ENCODE data around the gene CDC27. TPM values are rescaled to one million over a fixed set of nuclear protein-coding genes. Genes with fewer than 3 reads are reported as not detected.
"Not testable (repeated sequence)": the region's sequence is repeated elsewhere in the genome, so short reads cannot be mapped to it uniquely, and the experiment has no call there.

The CDC27 gene
- total and polyA plus RNA-seq, 7 donors: 25.5 to 89.2 (median 74.6) TPM

DNA sequence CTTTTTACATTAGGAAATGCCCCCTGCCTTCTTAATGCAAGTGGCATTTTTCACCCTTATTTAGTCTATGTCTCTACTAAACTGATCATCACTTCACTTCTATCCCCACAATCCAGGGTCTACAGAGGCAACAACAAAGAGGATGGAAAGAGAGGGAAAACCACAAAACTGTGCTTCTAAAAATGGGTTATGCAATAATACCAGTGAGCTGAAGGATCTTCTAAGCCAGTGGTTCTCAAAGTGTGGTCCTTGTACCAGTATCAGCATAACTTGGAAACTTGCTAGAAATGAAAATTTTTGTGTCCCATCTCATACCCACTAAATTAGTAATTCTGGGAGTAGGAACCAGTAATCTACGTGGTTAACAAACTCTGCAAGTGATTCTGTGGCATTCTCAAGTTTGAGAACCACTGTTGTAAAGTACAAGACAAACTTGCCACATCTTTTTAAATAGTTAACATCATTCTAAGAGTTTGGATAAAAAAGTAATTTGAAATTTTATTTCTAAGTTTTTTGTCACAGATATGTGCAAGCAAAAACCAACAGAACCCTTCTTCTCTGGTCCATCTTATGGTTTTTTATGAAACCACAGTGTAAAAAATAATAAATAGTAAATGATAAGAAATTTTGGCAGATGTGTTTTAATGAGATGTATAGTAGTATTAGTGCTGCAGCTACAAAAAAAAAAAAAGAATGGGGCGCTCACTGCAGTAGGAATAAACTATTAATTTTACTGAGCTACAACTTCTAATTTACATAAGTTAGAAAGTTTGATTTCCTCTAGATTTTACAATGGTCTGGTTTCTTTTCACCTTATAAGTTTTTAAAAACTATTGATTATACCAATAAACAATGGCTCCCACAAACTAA lies 16.2 kb downstream of the CDC27 start:
- no peak overlapping the region for H3K27ac ChIP-seq
- TF ChIP-seq, protein P1, sequence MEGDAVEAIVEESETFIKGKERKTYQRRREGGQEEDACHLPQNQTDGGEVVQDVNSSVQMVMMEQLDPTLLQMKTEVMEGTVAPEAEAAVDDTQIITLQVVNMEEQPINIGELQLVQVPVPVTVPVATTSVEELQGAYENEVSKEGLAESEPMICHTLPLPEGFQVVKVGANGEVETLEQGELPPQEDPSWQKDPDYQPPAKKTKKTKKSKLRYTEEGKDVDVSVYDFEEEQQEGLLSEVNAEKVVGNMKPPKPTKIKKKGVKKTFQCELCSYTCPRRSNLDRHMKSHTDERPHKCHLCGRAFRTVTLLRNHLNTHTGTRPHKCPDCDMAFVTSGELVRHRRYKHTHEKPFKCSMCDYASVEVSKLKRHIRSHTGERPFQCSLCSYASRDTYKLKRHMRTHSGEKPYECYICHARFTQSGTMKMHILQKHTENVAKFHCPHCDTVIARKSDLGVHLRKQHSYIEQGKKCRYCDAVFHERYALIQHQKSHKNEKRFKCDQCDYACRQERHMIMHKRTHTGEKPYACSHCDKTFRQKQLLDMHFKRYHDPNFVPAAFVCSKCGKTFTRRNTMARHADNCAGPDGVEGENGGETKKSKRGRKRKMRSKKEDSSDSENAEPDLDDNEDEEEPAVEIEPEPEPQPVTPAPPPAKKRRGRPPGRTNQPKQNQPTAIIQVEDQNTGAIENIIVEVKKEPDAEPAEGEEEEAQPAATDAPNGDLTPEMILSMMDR (IDR thresholded peaks at IDR 0.05): no peak
- H3K4me3 ChIP-seq: no peak overlapping the region
- H3K9me3 ChIP-seq: no peaks in the 10 kb centered on the region
- peaks cover 2 to 60% of the 10 kb centered on the region in 2 donors for H3K36me3 ChIP-seq (ENCODE audit: insufficient read depth in 1 of 2, low read depth in 1 of 2)
- H3K27me3 ChIP-seq (ENCODE audit: insufficient read depth in 3 of 3, low read length in 2 of 3): no peaks in the 10 kb centered on the region
- no peaks in the 10 kb centered on the region for H3K4me1 ChIP-seq
- no peak for ATAC-seq
- DNase-seq: no peak
- intact Hi-C loops (cut with DNase I): no loop called here
- 86 to 94% (median 94%) methylated on average over 2 of the region's 2 CpGs for whole genome bisulfite sequencing, 3 donors

DNA sequence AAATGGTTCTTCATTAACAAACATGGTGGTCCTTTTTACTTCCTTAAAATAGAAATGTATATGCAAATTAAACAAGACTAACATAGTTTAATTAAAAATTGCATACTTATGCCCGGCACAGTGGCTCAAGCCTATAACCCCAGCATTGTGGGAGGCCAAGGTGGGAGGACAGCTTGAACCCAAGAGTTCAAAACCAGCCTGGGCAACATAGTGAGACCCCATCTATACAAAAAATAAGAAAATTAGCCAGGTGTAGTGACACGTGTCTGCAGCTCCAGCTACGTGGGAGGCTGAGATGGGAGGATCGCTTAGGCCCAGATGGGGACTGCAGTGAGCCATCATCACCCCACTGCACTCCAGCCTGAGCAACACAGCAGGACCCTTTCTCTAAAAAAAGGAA lies 18.4 kb downstream of the CDC27 start:
- H3K9me3 ChIP-seq: no peaks in the 10 kb centered on the region
- ATAC-seq (no peak), DNase-seq (no peak)
- H3K27me3 ChIP-seq (ENCODE audit: insufficient read depth in 3 of 3, low read length in 2 of 3): no peaks in the 10 kb centered on the region
- 92 to 95% (median 93%) methylated on average over 4 of the region's 4 CpGs for WGBS, 3 donors
- peaks cover 5% of the 10 kb centered on the region for H3K4me1 ChIP-seq
- intact Hi-C loops (cut with DNase I): no loop called here
- TF ChIP-seq, protein P1 (IDR thresholded peaks at IDR 0.05): no peak
- H3K4me3 ChIP-seq: no peak overlapping the region
- no peak overlapping the region for H3K27ac ChIP-seq
- H3K36me3 ChIP-seq (ENCODE audit: insufficient read depth in 1 of 2, low read depth in 1 of 2): peaks cover 2 to 65% of the 10 kb centered on the region in 2 donors

DNA sequence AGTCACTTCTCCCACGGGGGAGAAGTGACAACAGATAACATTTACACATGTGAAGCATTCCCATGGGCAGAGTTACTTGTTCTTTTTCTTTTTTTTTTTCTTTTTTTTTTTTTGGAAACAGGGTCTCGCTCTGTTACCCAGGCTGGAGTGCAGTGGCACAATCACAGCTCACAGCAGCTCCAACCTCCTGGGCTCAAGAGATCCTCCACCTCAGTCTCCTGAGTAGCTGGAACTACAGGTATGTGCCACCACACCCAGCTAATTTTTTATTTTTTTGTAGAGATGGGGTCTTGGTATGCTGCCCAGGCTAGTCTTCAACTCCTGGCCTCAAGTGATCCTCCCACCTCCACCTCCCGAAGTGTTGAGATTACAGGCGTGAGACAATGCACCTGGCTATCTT lies 20.2 kb downstream of the CDC27 start:
- H3K4me3 ChIP-seq; H3K27ac ChIP-seq; ATAC-seq; H3K27me3 ChIP-seq (ENCODE audit: insufficient read depth in 3 of 3, low read length in 2 of 3); H3K4me1 ChIP-seq; H3K9me3 ChIP-seq; DNase-seq; intact Hi-C loops (cut with DNase I): not testable (repeated sequence)
- WGBS, 3 donors: 91 to 96% (median 91%) methylated on average over 4 of the region's 4 CpGs
- H3K36me3 ChIP-seq (ENCODE audit: insufficient read depth in 1 of 2, low read depth in 1 of 2): peaks cover 2 to 69% of the 10 kb centered on the region in 2 donors

DNA sequence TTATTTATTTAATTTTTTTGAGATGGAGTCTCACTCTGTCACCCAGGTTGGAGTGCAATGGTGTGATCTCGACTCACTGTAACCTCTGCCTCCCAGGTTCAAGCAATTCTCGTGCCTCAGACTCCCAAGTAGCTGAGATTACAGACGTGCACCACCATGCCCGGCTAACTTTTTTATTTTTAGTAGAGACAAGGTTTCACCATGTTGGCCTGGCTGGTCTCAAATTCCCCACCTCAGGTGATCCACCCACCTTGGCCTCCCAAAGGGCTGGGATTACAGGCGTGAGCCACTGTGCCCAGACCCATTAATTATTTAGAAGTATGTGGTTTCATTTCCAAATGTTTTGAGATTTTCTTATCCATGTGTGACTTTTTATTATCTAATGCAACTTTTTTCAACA lies 22.2 kb downstream of the CDC27 start:
- peaks cover 2 to 63% of the 10 kb centered on the region in 2 donors for H3K36me3 ChIP-seq (ENCODE audit: insufficient read depth in 1 of 2, low read depth in 1 of 2)
- H3K27me3 ChIP-seq (ENCODE audit: insufficient read depth in 3 of 3, low read length in 2 of 3); H3K4me1 ChIP-seq; H3K27ac ChIP-seq; DNase-seq; H3K9me3 ChIP-seq; H3K4me3 ChIP-seq; intact Hi-C loops (cut with DNase I): not testable (repeated sequence)
- 36 to 44% (median 37%) methylated on average over 5 of the region's 5 CpGs for WGBS, 3 donors
- peak in 2 of 4 donors; percentile 33 to 43 for ATAC-seq

DNA sequence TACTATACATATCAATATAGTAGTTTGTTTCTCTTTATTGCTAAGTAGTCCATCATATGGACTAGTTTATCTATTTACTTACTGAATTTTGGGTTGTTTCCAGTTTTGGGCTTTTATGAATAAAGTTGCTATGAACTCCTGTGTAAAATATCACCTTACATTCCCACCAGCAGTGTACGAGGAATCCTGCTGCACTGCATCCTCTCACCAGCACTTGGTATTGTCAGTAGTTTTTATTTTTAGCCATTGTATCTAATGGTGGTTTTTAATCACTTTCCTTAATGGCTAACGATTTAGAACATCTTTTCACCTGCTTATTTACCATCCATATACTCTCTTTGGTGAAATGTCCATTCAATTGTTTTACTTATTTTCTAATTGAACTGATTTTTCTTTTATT lies 24.0 kb downstream of the CDC27 start:
- H3K27me3 ChIP-seq (ENCODE audit: insufficient read depth in 3 of 3, low read length in 2 of 3): no peaks in the 10 kb centered on the region
- no peak overlapping the region for H3K4me3 ChIP-seq
- DNase-seq (no peak), ATAC-seq (peak in 1 of 4 donors; percentile 44)
- H3K4me1 ChIP-seq: peaks cover 5% of the 10 kb centered on the region
- TF ChIP-seq, protein P1 (IDR thresholded peaks at IDR 0.05): no peak
- no peak overlapping the region for H3K27ac ChIP-seq
- intact Hi-C loops (cut with DNase I): no loop called here
- 24 to 53% (median 44%) methylated on average over 2 of the region's 2 CpGs for WGBS, 3 donors
- H3K9me3 ChIP-seq: no peaks in the 10 kb centered on the region
- peaks cover 2 to 69% of the 10 kb centered on the region in 2 donors for H3K36me3 ChIP-seq (ENCODE audit: insufficient read depth in 1 of 2, low read depth in 1 of 2)
